Neural cell (in vitro differentiated cells): ENCODE results near the gene SLC11A1. TPM values are rescaled to one million over a fixed set of nuclear protein-coding genes. Genes with fewer than 3 reads are reported as not detected.

Source experiments
- H2AFZ ChIP-seq: fragments of 200-600, 300-800 bp; sonication (generic), shearing (Covaris generic); 2 replicates; pipeline ENCODE4 v1.6.0; 2014; ENCODE audit warnings: low read depth, mild to moderate bottlenecking, antibody characterized with exemption, low read length, moderate library complexity
- H3F3A ChIP-seq: fragments of 200-600 bp; shearing (Covaris generic); 2 replicates; pipeline ENCODE4 v1.6.1; 2016; ENCODE audit warnings: mild to moderate bottlenecking, moderate library complexity, mixed read lengths, antibody characterized with exemption, low read length; ENCODE audit not compliant: insufficient read depth, poor library complexity, severe bottlenecking
- H3K27ac ChIP-seq: fragments of 200-600, 300-800 bp; sonication (generic), shearing (Covaris generic); 2 replicates; pipeline ENCODE4 v1.5.1; 2014; ENCODE audit warnings: mild to moderate bottlenecking, low read length, moderate library complexity
- H3K27me3 ChIP-seq: fragments of 300-800, 200-600 bp; sonication (generic), shearing (Covaris generic); 2 replicates; pipeline ENCODE4 v1.6.0; 2014; ENCODE audit warnings: mild to moderate bottlenecking, low read depth, low read length, moderate library complexity; ENCODE audit not compliant: insufficient read depth
- H3K36me3 ChIP-seq: fragments of 300-800, 200-600 bp; sonication (generic), shearing (Covaris generic); 2 replicates; pipeline ENCODE4 v1.5.1; 2014; ENCODE audit warnings: mild to moderate bottlenecking, antibody characterized with exemption, low read length, moderate library complexity; ENCODE audit not compliant: insufficient read depth
- H3K4me2 ChIP-seq: fragments of 300-800, 200-600 bp; sonication (generic), shearing (Covaris generic); 2 replicates; pipeline ENCODE4 v1.6.0; 2014; ENCODE audit warnings: mild to moderate bottlenecking, low read length
- H3K4me3 ChIP-seq: fragments of 300-800, 200-600 bp; sonication (generic), shearing (Covaris generic); 2 replicates; pipeline ENCODE4 v1.5.1; 2014; ENCODE audit warnings: mild to moderate bottlenecking, low read length, moderate library complexity
- H3K79me2 ChIP-seq: fragments of 200-600 bp; shearing (Covaris generic); replicated peaks from 2 replicates; pipeline ENCODE4 v1.6.0; 2014; ENCODE audit warnings: mild to moderate bottlenecking, low read length, moderate library complexity; ENCODE audit not compliant: insufficient read depth
- H3K9ac ChIP-seq: fragments of 300-800, 200-600 bp; sonication (generic), shearing (Covaris generic); 2 replicates; pipeline ENCODE4 v1.6.1; 2016; ENCODE audit warnings: mild to moderate bottlenecking, low read length, mixed read lengths
- H3K9me2 ChIP-seq: fragments of 200-600 bp; shearing (Covaris generic); 2 replicates; pipeline ENCODE4 v1.6.1; 2016; ENCODE audit warnings: mild to moderate bottlenecking, low read length, mixed read lengths; ENCODE audit not compliant: insufficient read depth
- H3K9me3 ChIP-seq: fragments of 200-600, 300-800 bp; sonication (generic), shearing (Covaris generic); 2 replicates; pipeline ENCODE4 v1.6.1; 2016; ENCODE audit warnings: mild to moderate bottlenecking, mixed run types, low read length, moderate library complexity, mixed read lengths
- H4K20me1 ChIP-seq: fragments of 200-600 bp; shearing (Covaris generic); 2 replicates; pipeline ENCODE4 v1.6.1; 2016; ENCODE audit warnings: mild to moderate bottlenecking, mixed run types; ENCODE audit not compliant: insufficient read depth
- EP300 ChIP-seq: fragments of 450-650 bp; conservative IDR thresholded peaks from 2 replicates; pipeline ENCODE4 v1.6.1; 2014; ENCODE audit warnings: antibody characterized with exemption, mild to moderate bottlenecking, moderate library complexity; ENCODE audit not compliant: poor library complexity, severe bottlenecking
- EZH2 ChIP-seq: fragments of 200-600, 300-800 bp; shearing (Covaris generic), sonication (generic); IDR thresholded peaks from 2 replicates; pipeline ENCODE4 v1.6.1; 2014; ENCODE audit warnings: antibody characterized with exemption, low read length, borderline replicate concordance, mild to moderate bottlenecking; ENCODE audit not compliant: insufficient read depth, poor library complexity, severe bottlenecking
- MXI1 ChIP-seq: fragments of 450-650 bp; conservative IDR thresholded peaks from 2 replicates; pipeline ENCODE4 v1.6.1; 2014; ENCODE audit warnings: antibody characterized with exemption, mild to moderate bottlenecking; ENCODE audit not compliant: poor library complexity, severe bottlenecking
- POLR2AphosphoS5 ChIP-seq: IDR thresholded peaks from 2 replicates; pipeline ENCODE4 v1.6.1; 2012
- RAD21 ChIP-seq: fragments of 450-650 bp; conservative IDR thresholded peaks from 2 replicates; pipeline ENCODE4 v1.6.1; 2014; ENCODE audit warnings: antibody characterized with exemption, mild to moderate bottlenecking, moderate library complexity
- SMC3 ChIP-seq: fragments of 450-650 bp; conservative IDR thresholded peaks from 2 replicates; pipeline ENCODE4 v1.6.1; 2014; ENCODE audit warnings: antibody characterized with exemption, mild to moderate bottlenecking, moderate library complexity; ENCODE audit not compliant: poor library complexity
- TAF1 ChIP-seq: IDR thresholded peaks from 2 replicates; pipeline ENCODE4 v1.6.1; 2012; ENCODE audit warnings: low read depth
- polyA plus RNA-seq: library from polyadenylated mRNA; depleted of rRNA; stranded (reverse); fragments of >200 nt; gene quantifications from 2 replicates; pipeline ENCODE4 v1.2.3, GENCODE V29; 2014
- TF ChIP-seq, protein P1 (sequence below): IDR thresholded peaks from 2 replicates; pipeline ENCODE4 v1.6.1; 2012; ENCODE audit warnings: borderline replicate concordance
- TF ChIP-seq, protein P2 (sequence below): fragments of 450-650 bp; IDR thresholded peaks from 2 replicates; pipeline ENCODE4 v1.5.1; 2014; ENCODE audit warnings: antibody characterized with exemption, mild to moderate bottlenecking, moderate library complexity; ENCODE audit not compliant: poor library complexity, severe bottlenecking

Gene SLC11A1
- polyA plus RNA-seq, 1 donor from 2014 or later, result not detected

DNA sequence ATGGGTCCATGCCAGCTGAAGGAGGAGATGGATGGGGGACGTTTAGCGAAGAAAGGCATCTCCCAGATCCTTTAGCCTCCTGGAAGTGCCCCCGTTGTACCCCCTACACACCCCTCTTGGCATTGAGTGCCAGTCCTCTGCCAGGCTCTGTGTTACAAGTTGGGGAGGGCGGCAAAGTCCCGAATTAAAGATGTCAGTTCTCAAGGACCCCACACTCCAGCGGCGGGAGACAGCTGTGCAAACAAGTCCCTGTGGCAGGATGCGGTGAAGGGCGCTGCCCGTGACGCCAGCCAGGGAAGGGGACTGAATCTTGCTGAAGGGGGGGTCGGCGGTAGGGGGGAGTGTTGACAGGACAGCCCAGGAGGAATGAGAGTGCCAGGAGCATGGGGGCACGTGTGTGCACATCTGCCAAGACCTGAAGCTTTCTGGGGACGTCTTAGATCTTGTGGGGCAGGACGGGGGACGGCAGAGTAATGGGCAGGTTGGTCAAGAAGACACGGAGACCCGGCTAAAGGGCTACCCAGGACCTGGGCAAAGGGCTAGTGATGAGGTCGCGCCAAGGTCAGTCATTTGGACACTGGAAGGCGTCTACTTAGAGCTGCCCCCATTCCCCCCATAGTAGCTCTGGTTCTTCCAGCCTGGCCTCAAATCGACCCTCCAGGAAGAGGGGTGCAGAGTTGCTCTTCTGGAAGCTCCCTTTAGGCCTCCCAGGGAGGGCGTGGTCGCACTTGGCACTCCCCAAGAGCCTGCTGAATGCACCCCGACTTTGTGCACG is 14.8 kb downstream of the SLC11A1 start:
- H3K9me3 ChIP-seq, result no peaks in the 10 kb centered on the region
- H3K4me3 ChIP-seq, result peak overlapping the region; percentile 70
- H3K36me3 ChIP-seq, result no peaks in the 10 kb centered on the region
- TF ChIP-seq, protein P1, sequence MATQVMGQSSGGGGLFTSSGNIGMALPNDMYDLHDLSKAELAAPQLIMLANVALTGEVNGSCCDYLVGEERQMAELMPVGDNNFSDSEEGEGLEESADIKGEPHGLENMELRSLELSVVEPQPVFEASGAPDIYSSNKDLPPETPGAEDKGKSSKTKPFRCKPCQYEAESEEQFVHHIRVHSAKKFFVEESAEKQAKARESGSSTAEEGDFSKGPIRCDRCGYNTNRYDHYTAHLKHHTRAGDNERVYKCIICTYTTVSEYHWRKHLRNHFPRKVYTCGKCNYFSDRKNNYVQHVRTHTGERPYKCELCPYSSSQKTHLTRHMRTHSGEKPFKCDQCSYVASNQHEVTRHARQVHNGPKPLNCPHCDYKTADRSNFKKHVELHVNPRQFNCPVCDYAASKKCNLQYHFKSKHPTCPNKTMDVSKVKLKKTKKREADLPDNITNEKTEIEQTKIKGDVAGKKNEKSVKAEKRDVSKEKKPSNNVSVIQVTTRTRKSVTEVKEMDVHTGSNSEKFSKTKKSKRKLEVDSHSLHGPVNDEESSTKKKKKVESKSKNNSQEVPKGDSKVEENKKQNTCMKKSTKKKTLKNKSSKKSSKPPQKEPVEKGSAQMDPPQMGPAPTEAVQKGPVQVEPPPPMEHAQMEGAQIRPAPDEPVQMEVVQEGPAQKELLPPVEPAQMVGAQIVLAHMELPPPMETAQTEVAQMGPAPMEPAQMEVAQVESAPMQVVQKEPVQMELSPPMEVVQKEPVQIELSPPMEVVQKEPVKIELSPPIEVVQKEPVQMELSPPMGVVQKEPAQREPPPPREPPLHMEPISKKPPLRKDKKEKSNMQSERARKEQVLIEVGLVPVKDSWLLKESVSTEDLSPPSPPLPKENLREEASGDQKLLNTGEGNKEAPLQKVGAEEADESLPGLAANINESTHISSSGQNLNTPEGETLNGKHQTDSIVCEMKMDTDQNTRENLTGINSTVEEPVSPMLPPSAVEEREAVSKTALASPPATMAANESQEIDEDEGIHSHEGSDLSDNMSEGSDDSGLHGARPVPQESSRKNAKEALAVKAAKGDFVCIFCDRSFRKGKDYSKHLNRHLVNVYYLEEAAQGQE, result no peak
- no peak for TF ChIP-seq SMC3
- no peak for TF ChIP-seq POLR2AphosphoS5
- TF ChIP-seq MXI1, result no peak
- no peak for TF ChIP-seq EP300
- TF ChIP-seq, protein P2, sequence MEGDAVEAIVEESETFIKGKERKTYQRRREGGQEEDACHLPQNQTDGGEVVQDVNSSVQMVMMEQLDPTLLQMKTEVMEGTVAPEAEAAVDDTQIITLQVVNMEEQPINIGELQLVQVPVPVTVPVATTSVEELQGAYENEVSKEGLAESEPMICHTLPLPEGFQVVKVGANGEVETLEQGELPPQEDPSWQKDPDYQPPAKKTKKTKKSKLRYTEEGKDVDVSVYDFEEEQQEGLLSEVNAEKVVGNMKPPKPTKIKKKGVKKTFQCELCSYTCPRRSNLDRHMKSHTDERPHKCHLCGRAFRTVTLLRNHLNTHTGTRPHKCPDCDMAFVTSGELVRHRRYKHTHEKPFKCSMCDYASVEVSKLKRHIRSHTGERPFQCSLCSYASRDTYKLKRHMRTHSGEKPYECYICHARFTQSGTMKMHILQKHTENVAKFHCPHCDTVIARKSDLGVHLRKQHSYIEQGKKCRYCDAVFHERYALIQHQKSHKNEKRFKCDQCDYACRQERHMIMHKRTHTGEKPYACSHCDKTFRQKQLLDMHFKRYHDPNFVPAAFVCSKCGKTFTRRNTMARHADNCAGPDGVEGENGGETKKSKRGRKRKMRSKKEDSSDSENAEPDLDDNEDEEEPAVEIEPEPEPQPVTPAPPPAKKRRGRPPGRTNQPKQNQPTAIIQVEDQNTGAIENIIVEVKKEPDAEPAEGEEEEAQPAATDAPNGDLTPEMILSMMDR, result no peak
- TF ChIP-seq TAF1, result no peak
- no peak for TF ChIP-seq EZH2
- TF ChIP-seq RAD21, result no peak
- peaks cover 33% of the 10 kb centered on the region for H3K27me3 ChIP-seq
- no peak overlapping the region for H3K27ac ChIP-seq
- no peaks in the 10 kb centered on the region for H4K20me1 ChIP-seq
- H3K9me2 ChIP-seq, result no peaks in the 10 kb centered on the region
- no peaks in the 10 kb centered on the region for H3F3A ChIP-seq
- peak overlapping the region; percentile 69 for H3K9ac ChIP-seq
- H3K4me2 ChIP-seq, result peak overlapping the region; percentile 21
- H3K79me2 ChIP-seq, result no peaks in the 10 kb centered on the region
- H2AFZ ChIP-seq, result peak overlapping the region; percentile 22

DNA sequence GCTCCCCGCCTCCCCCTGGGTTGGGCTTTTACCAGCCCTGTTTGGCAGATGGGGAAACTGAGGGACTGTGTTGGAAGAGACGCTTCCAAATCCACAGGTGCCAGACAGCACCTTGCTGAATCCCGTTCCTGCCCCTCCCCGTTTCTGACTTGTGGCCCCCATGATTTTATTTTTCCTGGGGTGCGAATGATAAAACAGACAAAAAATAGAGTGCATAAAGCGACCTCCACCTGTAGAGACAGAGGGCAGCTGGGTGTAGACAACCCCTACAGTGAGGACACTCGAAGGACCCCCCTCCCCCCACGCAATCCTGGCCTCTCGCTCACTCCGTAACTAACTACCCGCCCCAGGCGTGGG is 15.4 kb downstream of the SLC11A1 start:
- Histone ChIP-seq H4K20me1 (no peaks in the 10 kb centered on the region), H3K36me3 (no peaks in the 10 kb centered on the region), H3K9me3 (no peaks in the 10 kb centered on the region), H3K79me2 (no peaks in the 10 kb centered on the region), H3K27ac (no peak overlapping the region), H3K9me2 (no peaks in the 10 kb centered on the region), H3K4me2 (no peak overlapping the region), H3K9ac (no peak overlapping the region), H3K27me3 (peaks cover 33% of the 10 kb centered on the region), H3K4me3 (no peak overlapping the region), H3F3A (no peaks in the 10 kb centered on the region), H2AFZ (no peak overlapping the region)
- TF ChIP-seq EP300, result no peak
- TF ChIP-seq, protein P2, result no peak
- no peak for TF ChIP-seq EZH2
- no peak for TF ChIP-seq POLR2AphosphoS5
